ENCODE results near the gene NCL.
"Not testable (repeated sequence)": the region's sequence is repeated elsewhere in the genome, so short reads cannot be mapped to it uniquely, and the experiment has no call there.

NCL gene

GRCh38 chr2:231430437-231430836 lies 33.8 kb downstream of the NCL start:
- not testable (repeated sequence) for DNase-seq (ENCODE audit: low read depth)

- no peak for DNase-seq (ENCODE audit: low read depth)
Measured at GRCh38 chr2:231429901-231430300, 34.4 kb downstream of the NCL start.

DNA sequence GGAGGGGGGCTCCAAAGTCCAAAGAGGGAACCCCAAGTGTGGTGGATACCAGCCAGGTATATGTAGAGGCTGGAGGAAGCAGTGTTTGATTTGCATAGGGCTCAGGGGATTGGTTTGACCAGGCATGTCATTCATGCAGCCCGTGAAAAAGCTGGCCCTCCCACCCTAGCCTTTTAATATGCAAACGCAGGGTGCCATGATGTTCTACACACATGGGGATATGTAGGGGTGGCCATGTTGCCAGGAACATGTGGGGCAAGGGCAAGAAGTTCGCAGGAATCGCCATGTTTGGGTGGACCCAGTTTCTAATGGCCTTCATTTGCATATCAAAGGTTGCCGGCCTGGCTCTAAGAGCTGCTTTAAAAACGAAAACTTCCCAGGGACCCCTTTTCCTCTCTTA lies 35.1 kb downstream of the NCL start:
- DNase-seq (ENCODE audit: low read depth), result no peak

DNA sequence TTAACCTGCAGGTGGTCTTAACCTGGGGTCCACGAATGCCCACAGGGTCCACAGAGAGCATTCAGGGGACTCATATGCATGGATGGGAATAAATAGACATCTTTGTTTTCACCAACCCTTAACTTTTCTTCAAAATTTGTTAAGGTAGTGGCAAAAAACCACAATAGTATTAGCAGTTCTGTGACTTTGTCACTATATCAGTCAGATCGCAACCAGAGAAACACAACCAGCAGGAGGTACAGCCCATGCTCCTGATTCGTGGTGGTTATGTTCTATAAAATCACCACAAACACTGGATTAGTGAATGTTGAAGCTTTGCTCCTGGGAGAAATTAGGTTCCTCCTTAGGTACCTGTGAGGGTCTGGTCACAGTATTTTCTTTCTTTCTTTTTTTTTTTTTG lies 37.2 kb downstream of the NCL start:
- no peak for DNase-seq (ENCODE audit: low read depth)

GRCh38 chr2:231425811-231426703 lies 38.2 kb downstream of the NCL start:
- no peak for DNase-seq (ENCODE audit: low read depth)

- DNase-seq (ENCODE audit: low read depth), result no peak
Measured at GRCh38 chr2:231425291-231425810, 38.9 kb downstream of the NCL start.

DNA sequence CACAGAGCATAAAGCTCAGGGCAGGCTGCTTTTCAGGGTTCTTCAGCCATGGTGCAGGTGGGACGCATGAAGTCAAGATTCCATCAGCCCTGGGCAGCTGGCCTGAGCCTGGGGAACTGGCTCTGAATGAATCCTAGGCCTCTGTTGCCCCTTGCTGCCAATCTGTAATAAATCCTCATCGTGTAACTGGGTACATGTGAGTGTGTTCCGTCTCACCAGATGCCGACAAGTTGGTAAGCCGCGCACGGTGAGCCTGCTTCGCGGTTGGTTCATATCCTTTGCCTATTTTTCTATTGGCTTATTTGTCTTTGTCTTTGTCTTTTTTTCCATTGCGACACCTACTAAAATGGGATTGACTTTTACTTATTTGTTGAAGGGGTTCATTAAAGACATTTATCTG lies 41.1 kb downstream of the NCL start:
- DNase-seq (ENCODE audit: low read depth), result no peak

DNA sequence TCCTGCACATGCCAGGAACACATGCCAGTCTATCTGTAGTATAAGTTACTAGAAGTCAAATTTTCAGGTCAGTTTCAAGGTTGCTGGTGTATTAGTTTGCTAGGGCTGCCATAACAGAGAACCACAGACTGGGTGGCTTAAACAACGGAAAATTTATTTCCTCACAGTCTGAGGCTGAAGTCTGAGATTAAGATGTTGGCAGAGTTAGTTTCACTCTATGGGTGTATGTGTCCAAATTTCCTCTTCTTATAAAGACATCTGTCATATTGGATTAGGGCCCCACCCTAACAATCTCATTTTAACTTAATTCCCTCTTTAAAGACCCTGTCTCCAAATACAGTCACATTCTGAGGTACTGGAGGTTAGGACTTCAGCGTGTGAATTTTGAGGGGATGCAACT lies 42.2 kb downstream of the NCL start:
- DNase-seq (ENCODE audit: low read depth), result no peak

- DNase-seq (ENCODE audit: low read depth), result no peak
Measured at GRCh38 chr2:231421051-231421580, 43.2 kb downstream of the NCL start.

DNA sequence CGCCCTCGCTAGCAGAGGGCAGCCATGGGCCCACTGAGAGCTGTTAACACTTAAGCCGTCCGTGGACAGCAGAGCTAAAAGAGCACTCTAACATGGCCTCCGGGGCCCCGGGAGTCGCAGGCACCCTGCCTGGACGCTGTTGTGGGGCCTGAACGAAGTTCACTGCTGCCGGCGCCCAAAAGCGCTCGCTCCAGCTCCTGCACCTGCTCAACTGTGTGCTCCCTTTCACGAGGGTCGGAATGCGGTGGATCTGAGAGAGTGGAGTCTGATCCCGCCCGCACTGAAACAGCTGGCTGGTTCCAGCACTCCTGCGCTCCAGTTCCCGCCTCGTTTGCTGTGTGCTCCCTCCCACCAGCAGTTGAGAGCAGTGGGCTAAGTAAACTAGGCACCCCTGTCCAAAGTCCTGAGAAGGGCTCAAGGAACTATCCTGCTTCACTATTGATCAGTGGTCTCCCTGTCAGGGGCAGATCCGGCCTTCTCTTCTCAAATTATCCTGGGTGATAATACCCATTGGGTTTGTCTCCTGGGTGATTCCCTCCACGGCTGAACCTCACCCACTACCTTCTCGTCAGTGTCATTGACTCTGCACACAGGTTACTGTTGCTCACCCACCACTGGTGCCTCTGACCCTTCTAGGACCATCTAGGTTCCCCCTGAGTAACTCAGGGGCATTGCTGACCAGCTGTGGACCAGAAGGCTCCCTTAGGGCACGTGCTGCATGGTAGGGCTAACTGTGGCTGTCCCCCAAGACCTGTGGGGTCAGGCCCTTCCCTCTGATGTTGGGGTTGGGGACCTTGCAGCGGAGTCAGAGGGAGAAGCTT lies 45.3 kb downstream of the NCL start:
- DNase-seq (ENCODE audit: low read depth), result no peak

- DNase-seq (ENCODE audit: low read depth), result no peak
Measured at GRCh38 chr2:231415029-231415428, 49.3 kb downstream of the NCL start.

DNA sequence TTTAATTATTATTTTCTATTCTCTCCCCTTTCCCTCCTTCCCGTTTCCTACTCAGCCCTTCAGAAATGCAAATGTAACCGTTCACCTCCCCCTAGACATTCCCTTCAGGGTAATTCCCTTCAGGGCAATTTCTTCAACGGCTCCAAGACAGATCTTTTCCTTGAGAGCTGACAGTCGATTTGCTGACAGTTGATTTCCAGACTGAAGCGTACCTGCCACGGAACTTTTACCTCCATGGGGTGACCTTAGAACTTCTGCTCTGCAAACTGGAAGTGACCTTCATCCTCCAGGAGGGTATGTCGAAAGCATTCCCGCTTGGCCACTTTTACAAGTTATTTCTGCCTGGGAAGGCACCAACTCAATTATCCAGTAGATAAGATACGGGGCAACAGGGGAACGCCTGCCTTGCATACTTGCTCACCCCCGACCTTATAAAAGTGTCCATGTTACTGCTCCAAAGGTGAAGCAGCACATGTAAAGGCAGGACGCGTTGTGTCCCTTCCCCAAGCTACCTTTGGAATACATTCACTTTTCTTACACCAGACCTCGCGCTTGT lies 50.3 kb downstream of the NCL start:
- DNase-seq (ENCODE audit: low read depth), result no peak

DNA sequence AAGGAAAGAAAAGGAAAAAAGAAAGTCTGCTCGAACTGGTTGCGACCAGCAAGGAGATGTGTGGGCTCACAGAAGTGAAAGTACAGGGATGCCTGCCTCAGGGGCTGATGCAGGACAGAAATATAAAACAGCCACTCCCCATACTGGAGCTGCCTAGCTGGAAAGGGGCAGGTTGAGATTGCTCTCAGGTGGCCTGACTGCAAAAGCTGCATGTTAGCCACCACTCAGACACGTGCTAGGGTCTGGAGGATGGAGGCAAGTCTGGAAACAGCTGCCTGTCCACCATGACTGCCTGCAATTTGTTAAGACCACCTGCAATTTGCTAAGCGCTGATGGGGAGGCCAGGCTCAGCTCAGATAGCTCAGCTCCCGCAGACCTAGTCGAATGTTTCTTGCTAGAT lies 50.8 kb downstream of the NCL start:
- no peak for DNase-seq (ENCODE audit: low read depth)

DNA sequence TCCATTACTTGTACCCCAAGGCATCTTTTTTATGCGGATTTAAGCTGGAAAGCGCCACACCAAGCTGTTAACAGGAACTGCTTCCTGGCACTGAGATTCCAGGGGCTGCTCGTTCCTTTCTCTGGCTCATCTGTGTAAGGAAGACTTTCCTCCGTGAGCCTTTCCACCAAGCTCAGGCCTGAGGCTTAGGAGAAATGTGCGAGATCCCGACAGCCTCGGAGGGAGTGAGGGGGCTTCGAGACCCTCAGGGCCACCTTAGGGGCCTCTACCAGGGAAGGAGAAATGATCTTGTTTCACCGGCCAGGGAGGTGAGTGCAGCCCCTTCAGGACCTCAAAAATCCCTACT lies 51.7 kb downstream of the NCL start:
- no peak for DNase-seq (ENCODE audit: low read depth)

DNA sequence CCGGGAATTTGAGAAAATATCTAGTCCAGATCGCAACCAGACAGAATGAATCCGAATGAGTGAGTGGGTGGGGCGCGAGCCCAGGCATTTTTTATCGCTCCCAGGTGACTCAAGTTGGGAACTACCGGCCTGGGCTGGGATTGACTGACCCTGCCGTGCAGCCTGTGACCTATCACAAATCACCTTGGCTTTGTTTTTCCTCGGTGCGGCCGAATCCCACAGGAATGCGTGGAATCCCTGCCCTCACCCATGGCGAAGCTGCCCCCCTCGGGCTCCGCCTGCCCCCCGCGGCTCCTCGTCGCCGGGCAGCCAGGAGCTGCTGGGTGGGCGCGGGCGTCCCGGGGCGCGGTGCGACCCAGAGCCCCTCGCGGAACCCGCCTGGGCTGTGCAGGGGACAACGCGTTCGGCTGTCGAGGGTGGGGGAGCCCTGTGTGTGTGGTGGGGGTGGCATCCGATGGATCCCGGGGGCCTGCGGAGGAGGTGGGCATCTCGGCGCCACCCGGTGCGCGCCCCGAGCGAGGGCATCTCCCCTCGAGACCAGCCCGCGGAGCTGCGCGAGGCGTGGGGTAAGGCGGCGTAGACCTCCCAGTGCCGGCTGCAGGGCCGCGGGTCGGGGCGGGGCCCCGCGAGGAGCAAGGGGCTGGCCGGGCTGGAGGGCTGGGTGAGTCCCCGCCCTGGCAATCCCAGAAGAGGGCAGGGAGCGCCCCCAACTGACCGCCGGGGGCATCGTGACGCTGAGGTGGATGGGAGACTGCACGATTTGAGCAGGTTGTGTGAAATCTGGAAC lies 52.3 kb downstream of the NCL start:
- DNase-seq (ENCODE audit: low read depth), result peak; percentile 60

DNA sequence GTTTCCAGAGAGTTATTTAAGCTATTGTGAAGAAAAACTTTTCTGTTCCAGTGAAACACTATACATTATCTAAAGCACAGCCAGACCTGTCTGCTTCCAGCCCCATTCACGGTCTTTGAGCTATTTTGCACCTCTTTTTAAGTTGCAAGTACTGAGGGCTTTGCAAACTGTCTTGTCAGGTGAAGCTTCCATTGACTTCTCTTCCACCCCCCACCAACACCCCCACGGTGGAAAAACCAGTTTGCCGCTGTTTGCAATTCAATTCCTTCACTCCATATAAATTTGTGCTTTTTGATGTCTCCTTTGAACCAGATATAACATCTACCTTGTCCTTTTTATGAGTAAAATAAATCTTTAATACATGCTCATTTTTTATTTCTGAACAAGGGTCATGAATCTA lies 53.0 kb downstream of the NCL start:
- DNase-seq (ENCODE audit: low read depth), result no peak

GRCh38 chr2:231410293-231411004 lies 53.8 kb downstream of the NCL start:
- DNase-seq (ENCODE audit: low read depth), result no peak

DNA sequence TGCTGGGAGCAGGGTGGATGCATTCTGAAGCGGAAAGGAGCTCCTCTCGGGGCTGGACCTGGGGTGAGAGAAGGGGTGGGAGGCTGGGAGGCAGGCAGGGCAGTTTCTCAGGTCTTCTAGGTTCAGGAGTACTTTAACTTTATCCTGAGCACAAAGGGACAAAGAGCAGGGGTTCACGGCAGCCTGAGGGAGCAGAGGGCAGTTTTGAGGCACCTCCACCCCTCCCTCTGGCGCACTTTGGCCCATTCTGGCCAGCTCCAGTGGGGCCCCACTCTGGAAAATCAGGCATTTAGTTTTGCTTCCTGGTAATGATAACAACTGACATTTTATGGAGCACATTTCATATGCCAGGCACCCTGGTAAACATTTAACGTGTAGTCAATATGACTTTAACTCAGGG lies 54.5 kb downstream of the NCL start:
- no peak for DNase-seq (ENCODE audit: low read depth)

- not testable (repeated sequence) for DNase-seq (ENCODE audit: low read depth)
Measured at GRCh38 chr2:231408304-231408703, 56.0 kb downstream of the NCL start.

- not testable (repeated sequence) for DNase-seq (ENCODE audit: low read depth)
Measured at GRCh38 chr2:231407686-231408085, 56.6 kb downstream of the NCL start.
